IPS-15b (cell line): ENCODE measurements around the gene PARP6.

Source experiments
- H3K27me3 ChIP-seq: one replicate; pipeline ENCODE4 v1.6.1; 2013; ENCODE audit warnings: low read length; ENCODE audit not compliant: control insufficient read depth, insufficient read depth
- H3K36me3 ChIP-seq: one replicate; pipeline ENCODE4 v1.6.1; 2013; ENCODE audit warnings: low read length; ENCODE audit not compliant: control insufficient read depth, insufficient read depth
- H3K4me1 ChIP-seq: one replicate; pipeline ENCODE4 v1.6.1; 2013; ENCODE audit warnings: mild to moderate bottlenecking, low read length; ENCODE audit not compliant: control insufficient read depth, insufficient read depth
- H3K4me3 ChIP-seq: one replicate; pipeline ENCODE4 v1.5.1; 2013; ENCODE audit warnings: low read depth, low read length
- H3K9ac ChIP-seq: one replicate; pipeline ENCODE4 v1.6.1; 2013; ENCODE audit warnings: low read depth, mild to moderate bottlenecking, low read length
- H3K9me3 ChIP-seq: one replicate; pipeline ENCODE4 v1.6.1; 2013; ENCODE audit warnings: mild to moderate bottlenecking, low read length; ENCODE audit not compliant: control insufficient read depth, insufficient read depth

Gene PARP6

DNA sequence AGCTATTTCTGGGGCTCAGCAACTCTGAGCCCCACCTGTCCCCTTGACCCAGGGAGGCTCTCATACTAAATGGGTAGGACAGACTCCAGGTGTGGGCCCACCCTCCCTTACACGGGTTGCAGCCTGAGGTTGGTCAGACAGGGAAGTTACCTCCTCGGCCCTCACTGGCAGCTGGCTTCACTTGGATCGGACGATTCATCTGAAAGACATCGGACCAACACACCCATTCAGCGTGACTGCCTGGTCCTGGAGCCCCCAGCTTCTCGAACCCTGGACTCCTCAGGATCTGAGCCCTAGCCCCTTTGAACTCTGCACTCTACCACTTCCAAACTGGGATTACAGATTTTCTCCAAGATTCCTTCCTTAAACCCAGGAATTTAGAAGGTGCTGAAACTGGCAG, 32.2 kb upstream of the PARP6 start:
- no peak overlapping the region for H3K4me3 ChIP-seq
- peaks cover 11% of the 10 kb centered on the region for H3K27me3 ChIP-seq
- no peaks in the 10 kb centered on the region for H3K4me1 ChIP-seq
- no peak overlapping the region for H3K9ac ChIP-seq
- no peaks in the 10 kb centered on the region for H3K9me3 ChIP-seq
- no peaks in the 10 kb centered on the region for H3K36me3 ChIP-seq

DNA sequence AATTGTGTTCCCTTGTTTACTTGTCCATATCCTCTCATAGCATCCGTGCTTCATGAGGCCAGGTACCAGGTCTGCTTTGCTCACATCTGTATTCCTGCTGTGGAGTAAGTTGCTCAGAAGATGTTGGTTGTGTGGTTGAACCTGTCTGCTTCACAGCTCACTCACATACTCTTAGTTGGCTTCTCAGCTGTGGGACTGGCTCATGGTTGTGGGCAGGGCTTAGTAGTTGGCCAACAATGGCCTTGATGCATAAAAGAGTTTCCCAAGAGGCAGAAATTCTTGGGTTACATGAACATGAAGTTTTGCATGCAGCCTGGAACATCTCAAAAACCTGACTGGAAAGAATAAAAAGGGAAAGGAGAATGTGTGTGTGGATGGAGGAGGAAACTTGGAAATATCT, 30.6 kb upstream of the PARP6 start:
- Histone ChIP-seq H3K36me3 (no peaks in the 10 kb centered on the region), H3K27me3 (peaks cover 6% of the 10 kb centered on the region), H3K4me1 (no peaks in the 10 kb centered on the region), H3K4me3 (no peak overlapping the region), H3K9ac (no peak overlapping the region), H3K9me3 (no peaks in the 10 kb centered on the region)

DNA sequence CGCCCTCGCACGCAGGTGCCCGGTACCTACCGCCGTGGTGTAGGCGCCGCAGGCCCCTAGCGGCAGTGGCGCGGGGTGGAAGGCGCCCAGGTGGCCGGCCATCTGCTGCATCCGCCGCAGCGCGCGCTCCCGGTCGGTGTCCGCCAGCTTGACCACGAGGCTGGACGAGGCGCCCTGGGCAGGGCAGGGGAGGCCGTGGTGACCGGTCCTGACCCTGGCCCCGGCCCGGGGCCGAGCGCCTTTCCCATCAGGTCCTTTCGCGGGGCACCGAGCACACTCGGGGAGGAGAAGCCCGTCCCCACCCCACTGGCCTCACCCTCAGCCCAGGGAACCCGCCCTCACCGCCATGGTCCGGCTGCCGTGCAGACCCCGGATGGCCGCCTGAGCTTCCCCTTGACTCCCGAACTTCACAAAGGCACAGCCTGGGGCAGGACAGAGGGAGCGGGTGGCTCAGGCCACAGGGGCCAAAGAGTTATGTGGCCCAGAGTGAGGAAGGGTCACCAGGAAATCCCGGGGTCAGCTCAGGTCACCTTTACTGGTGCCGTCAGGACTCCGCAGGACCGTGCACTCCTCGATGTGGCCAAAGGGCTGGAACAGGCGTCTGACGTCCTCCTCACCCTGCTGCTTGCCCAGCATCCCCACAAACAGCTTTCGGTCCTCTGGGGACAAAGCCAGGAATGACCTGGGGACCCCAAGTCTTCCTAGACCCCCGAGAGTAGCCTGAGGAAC, 17.4 kb upstream of the PARP6 start:
- peaks cover 3% of the 10 kb centered on the region for H3K27me3 ChIP-seq
- H3K9me3 ChIP-seq, result no peaks in the 10 kb centered on the region
- no peaks in the 10 kb centered on the region for H3K36me3 ChIP-seq
- no peak overlapping the region for H3K9ac ChIP-seq
- no peaks in the 10 kb centered on the region for H3K4me1 ChIP-seq
- no peak overlapping the region for H3K4me3 ChIP-seq

DNA sequence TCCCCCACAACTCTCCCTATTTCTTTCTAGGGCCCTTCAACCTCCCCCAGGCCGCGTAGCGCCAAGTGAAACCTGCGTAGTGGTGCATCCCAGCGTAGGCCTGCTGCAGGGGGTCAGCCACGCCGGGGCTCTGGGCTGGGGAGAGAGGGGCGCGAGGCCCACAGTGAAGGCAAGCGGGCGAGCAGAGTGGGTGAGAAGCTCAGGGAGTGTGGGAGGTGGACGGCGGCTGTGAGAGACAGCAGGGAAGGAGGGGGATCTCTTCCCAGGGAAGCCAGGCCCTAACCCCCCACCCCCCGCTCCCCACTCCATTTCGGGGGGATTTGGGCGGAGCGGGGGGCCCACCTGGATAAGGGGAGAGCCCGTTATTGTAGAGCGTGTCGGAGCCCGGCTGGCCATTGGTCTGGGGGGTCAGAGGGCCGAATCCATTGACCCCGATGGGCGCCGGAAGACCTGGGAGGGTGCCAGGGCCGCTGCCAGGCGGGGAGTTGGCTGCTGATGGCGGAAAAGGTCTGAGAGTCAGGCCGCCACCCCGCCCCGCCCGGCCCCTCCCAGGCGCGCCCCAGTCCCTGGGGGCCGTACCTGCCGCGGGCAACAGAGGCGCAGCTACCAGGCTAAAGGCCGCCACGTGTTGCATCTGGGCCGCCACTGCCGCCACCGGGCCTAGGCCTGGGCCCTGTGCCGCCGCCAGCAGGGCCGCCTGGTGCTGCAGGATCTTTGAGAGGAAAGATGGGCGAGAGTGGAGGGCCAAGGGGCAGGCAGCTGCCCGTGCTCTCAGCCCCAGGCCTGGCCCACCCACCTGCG, 16.6 kb upstream of the PARP6 start:
- Histone ChIP-seq H3K9ac (no peak overlapping the region), H3K4me3 (no peak overlapping the region), H3K9me3 (no peaks in the 10 kb centered on the region), H3K4me1 (no peaks in the 10 kb centered on the region), H3K36me3 (no peaks in the 10 kb centered on the region), H3K27me3 (peaks cover 3% of the 10 kb centered on the region)

DNA sequence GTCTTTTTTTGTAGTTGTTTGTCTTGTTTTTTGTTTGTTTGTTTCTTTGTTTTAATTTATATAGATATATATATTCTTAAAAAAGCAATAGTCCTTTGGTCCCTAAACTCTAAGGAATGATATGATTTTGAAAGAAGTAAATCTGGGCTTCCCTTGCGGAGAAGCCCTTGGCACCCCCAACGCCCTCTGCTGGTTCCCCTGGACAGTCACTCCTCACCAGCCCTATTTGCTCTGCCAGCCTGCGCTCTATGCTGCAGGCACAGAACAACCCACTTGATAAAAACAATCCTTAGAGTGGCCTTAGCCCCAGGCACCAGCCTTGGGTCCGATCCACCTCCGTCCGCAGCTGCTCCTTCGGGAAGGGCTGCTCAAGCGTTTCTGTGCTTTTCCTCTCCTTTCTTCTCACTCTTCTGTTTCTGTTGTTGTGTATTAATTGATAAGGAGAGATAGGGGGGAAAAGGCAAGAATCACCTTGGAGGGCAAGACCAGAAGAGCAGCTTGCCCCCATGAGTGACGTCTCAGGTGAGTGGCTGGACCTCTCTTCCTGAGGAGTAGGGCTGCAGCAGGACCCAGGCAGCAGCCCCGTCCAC, 13.7 kb upstream of the PARP6 start:
- Histone ChIP-seq H3K36me3 (no peaks in the 10 kb centered on the region), H3K27me3 (peaks cover 4% of the 10 kb centered on the region), H3K4me3 (no peak overlapping the region), H3K9ac (no peak overlapping the region), H3K4me1 (no peaks in the 10 kb centered on the region), H3K9me3 (no peaks in the 10 kb centered on the region)

DNA sequence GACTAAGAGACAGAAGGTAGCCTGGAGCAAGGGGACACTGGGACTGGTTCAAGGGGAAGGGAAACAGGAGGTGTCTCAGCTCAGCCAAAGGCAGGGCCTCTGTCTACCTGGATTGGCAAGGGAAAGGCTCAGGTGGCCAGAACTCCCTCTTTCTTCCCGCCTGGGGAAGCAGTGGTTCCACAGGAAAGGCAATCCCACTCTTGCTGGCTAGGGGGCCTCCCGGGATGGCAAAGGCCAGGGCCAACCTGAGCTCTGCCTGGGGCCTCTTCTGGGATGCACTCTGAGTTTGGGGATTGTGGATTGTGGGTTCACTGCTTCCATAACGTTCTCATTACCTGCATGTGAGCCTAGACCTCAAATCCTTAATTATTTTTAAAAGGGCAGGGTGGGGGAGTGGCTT, 13.0 kb upstream of the PARP6 start:
- H3K9ac ChIP-seq, result no peak overlapping the region
- no peaks in the 10 kb centered on the region for H3K4me1 ChIP-seq
- H3K27me3 ChIP-seq, result peaks cover 5% of the 10 kb centered on the region
- H3K36me3 ChIP-seq, result no peaks in the 10 kb centered on the region
- no peak overlapping the region for H3K4me3 ChIP-seq
- H3K9me3 ChIP-seq, result no peaks in the 10 kb centered on the region

DNA sequence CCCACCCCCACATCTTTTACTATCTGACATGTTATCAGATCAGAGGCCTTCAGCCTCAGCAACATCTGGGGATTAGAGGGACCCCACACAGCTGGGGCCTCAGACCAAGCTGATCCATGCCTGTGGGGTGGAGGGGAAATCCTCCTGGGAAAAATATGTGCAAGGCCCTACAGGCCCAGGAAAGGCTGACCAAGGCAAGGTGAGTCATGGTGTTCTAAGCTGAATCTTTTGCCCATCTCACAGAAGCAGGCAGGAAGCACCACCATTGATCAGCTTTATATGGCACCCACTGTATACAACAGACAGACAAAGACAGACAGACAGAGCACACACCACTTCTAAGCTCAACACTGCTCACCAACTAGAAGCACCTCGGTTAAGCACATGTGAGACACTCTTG, 12.4 kb upstream of the PARP6 start:
- H3K4me3 ChIP-seq, result no peak overlapping the region

DNA sequence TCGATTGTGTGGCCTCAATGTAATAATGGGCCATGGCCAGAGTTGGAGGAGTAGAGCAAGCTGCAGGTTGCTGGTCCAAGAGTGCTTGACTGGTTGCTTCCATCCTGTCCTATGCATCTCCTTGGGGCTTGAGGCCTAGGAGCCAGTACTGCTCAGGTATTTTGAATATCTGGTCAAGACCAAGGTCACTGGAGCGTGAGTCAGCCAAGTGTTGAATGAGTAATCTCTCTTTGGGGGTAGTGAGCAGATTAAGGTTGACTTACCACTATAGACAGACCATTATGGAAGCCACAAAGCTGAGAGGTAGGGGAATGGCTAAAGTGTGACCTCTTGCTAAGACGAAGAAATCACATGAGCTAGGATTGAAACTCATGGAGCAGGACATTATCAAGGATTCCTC, 9.4 kb upstream of the PARP6 start:
- Histone ChIP-seq H3K9ac (no peak overlapping the region), H3K27me3 (peaks cover 8% of the 10 kb centered on the region), H3K9me3 (no peaks in the 10 kb centered on the region), H3K4me1 (no peaks in the 10 kb centered on the region), H3K4me3 (no peak overlapping the region), H3K36me3 (no peaks in the 10 kb centered on the region)

More for the DNA sequence above, 12.4 kb upstream of the PARP6 start:
- H3K36me3 ChIP-seq, result no peaks in the 10 kb centered on the region
- H3K4me1 ChIP-seq, result no peaks in the 10 kb centered on the region
- peaks cover 8% of the 10 kb centered on the region for H3K27me3 ChIP-seq
- no peak overlapping the region for H3K9ac ChIP-seq
- H3K9me3 ChIP-seq, result no peaks in the 10 kb centered on the region

DNA sequence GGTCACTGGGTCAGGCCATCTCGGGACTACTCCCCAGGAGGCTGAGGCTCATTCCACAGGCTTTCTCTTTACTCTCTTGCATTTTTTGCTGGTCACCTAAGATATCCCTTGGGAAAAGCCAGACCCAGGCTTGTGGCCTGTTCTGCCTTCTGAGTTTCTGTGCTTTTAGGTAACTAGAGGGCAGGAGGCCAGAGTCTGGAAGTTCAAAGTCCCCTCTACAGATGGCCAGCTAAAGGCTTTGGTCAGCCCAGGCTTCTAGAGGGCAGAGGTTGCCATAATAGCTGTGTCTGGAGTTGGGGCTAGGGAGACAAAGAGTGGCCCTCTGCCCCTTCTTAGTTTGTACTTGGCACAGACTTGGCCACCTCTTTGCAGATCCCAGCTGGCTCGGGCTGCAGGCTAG, 8.4 kb upstream of the PARP6 start:
- H3K4me1 ChIP-seq, result no peaks in the 10 kb centered on the region
- H3K4me3 ChIP-seq, result no peak overlapping the region
- H3K36me3 ChIP-seq, result no peaks in the 10 kb centered on the region
- peaks cover 8% of the 10 kb centered on the region for H3K27me3 ChIP-seq
- H3K9ac ChIP-seq, result no peak overlapping the region
- H3K9me3 ChIP-seq, result no peaks in the 10 kb centered on the region

DNA sequence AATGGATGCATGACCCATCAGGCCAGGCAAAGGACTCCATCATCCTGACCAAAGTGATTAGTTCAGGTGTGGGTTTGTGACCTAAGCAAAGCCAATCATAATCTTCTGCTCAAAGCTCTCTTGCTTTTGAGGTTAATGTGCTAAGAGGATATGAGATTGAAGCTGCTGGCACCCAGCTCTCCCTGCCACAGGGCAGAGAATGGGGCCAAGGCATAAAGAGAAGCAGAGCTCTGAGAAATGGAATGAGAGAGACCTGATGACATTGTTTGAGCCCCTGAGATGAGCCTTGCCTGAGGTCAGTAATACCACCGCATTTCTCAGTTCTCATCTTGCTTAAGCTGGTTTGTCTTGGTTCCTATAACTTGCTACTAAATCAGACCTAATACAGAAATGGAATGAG, 6.4 kb upstream of the PARP6 start:
- Histone ChIP-seq H3K9ac (no peak overlapping the region), H3K27me3 (peaks cover 8% of the 10 kb centered on the region), H3K36me3 (no peaks in the 10 kb centered on the region), H3K4me3 (no peak overlapping the region), H3K4me1 (no peaks in the 10 kb centered on the region), H3K9me3 (no peaks in the 10 kb centered on the region)

DNA sequence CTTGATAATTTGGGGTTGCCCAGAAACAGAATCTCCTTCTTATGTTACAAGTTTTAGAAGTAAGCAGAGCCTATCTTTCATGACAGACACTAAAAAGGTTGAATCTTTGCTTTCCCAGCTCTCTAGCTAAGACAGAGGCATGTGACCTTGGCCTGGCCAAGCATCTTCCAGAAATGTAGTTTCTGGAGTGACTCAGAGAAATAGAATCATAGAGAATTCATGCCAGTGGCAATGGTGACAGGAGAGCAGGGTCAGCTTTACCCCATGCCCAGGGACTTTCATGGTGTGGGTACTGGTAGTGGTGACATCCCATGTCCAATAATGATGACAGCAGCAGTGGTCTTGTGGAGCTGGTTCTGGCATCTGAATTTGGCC, 4.0 kb upstream of the PARP6 start:
- Histone ChIP-seq H3K9ac (no peak overlapping the region), H3K9me3 (no peaks in the 10 kb centered on the region), H3K36me3 (no peaks in the 10 kb centered on the region), H3K4me1 (no peaks in the 10 kb centered on the region), H3K27me3 (peaks cover 8% of the 10 kb centered on the region), H3K4me3 (no peak overlapping the region)
